Ovary (tissue), 3 donors: ENCODE data around the gene TRIM13.

Source experiments
- CTCF ChIP-seq, 3 donors: fragments of 450-650 bp in 2 of 3; fragments of 200-600 bp in 1 of 3; IDR thresholded peaks; one replicate each; pipeline versions ENCODE4 v1.5.1 to v1.8.0; 2016 to 2022; ENCODE audit warnings: antibody characterized with exemption in 3 of 3, mild to moderate bottlenecking in 1 of 3
- POLR2A ChIP-seq: fragments of 450-650 bp; IDR thresholded peaks from one replicate; pipeline ENCODE4 v1.6.1; 2017; ENCODE audit warnings: antibody characterized with exemption, mild to moderate bottlenecking, moderate library complexity
- donor health status: DM: no; HTN: no; CAD: no.

- no peak for TF ChIP-seq CTCF (IDR thresholded peaks at IDR 0.05)
- no peak for TF ChIP-seq POLR2A
Measured at GRCh38 chr13:49953560-49953959, 43.3 kb upstream of the TRIM13 start.
